Bronchial epithelial cell (primary cell): ENCODE results near the gene ZNF358. TPM values are rescaled to one million over a fixed set of nuclear protein-coding genes. Genes with fewer than 3 reads are reported as not detected.
A peak's percentile ranks its signal among the peaks of the same experiment; 100 is the strongest.

ENCODE experiments used
- DNase-seq: peaks from one replicate; pipeline ENCODE4 v3.0.0-alpha.2; 2010; ENCODE audit warnings: low read depth
- FAIRE-seq: peaks from 2 replicates; lab custom pipeline; 2011; peaks lifted over from hg19 to GRCh38; lab: Jason Lieb, UNC
- H3K27me3 ChIP-seq: 2 replicates; pipeline ENCODE4 v1.5.1; 2011; ENCODE audit warnings: low read length; ENCODE audit not compliant: control insufficient read depth, insufficient read depth
- H3K36me3 ChIP-seq: 2 replicates; pipeline ENCODE4 v1.5.1; 2011; ENCODE audit warnings: low read length; ENCODE audit not compliant: control insufficient read depth, insufficient read depth
- H3K4me3 ChIP-seq: 2 replicates; pipeline ENCODE4 v1.5.1; 2011; ENCODE audit warnings: mild to moderate bottlenecking, low read depth, low read length, control low read depth
- total RNA-seq: library from RNA; depleted of rRNA; stranded (reverse); fragments of >200 nt; gene quantifications from 2 replicates; pipeline ENCODE4 v1.2.1, GENCODE V29; 2014
- TF ChIP-seq, protein P1 (sequence below): IDR thresholded peaks from 2 replicates; pipeline ENCODE4 v1.5.1; 2011; ENCODE audit warnings: mild to moderate bottlenecking, moderate library complexity, low read length, control low read depth, inconsistent platforms; ENCODE audit not compliant: insufficient read depth, severe bottlenecking

Gene ZNF358
- total RNA-seq, 1 donor from 2014 or later = 3.9 TPM

DNA sequence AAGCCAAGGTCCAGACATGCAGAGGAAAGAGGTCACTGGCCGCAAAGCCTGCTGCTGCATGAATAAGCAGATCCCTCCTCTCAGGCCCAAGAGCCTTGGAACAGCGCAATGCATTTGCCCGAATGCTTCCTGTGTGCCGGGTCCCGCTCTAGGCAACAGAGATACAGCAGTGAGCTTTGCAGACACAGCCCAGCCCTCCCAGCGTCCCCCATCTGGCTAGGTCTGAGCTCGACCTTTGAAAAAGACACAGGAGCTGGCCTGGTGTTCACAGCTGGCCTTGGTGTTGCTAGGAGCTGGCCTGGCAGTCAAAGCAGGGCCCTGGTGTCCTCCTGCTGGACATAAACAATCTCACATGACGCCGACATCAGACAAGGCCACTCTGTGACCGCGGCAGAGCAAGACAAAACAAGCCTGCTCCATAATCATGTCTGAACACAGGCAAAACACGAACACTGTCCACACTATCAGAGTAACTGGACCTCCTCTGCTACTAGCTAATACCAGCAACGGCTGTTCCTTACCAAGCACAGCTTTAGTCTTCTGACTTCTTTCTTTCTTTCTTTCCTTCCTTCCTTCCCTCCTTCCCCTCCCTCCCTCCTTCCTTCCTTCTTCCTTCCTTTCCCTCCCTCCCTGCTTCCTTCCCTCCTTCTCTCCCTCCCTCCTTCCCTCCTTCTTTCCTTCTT, 21.3 kb upstream of the ZNF358 start:
- H3K4me3 ChIP-seq = no peak overlapping the region
- H3K27me3 ChIP-seq = no peaks in the 10 kb centered on the region
- TF ChIP-seq, protein P1, sequence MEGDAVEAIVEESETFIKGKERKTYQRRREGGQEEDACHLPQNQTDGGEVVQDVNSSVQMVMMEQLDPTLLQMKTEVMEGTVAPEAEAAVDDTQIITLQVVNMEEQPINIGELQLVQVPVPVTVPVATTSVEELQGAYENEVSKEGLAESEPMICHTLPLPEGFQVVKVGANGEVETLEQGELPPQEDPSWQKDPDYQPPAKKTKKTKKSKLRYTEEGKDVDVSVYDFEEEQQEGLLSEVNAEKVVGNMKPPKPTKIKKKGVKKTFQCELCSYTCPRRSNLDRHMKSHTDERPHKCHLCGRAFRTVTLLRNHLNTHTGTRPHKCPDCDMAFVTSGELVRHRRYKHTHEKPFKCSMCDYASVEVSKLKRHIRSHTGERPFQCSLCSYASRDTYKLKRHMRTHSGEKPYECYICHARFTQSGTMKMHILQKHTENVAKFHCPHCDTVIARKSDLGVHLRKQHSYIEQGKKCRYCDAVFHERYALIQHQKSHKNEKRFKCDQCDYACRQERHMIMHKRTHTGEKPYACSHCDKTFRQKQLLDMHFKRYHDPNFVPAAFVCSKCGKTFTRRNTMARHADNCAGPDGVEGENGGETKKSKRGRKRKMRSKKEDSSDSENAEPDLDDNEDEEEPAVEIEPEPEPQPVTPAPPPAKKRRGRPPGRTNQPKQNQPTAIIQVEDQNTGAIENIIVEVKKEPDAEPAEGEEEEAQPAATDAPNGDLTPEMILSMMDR = peak; percentile 10
- H3K36me3 ChIP-seq = no peaks in the 10 kb centered on the region
- FAIRE-seq (peak; percentile 96), DNase-seq (peak; percentile 89)

DNA sequence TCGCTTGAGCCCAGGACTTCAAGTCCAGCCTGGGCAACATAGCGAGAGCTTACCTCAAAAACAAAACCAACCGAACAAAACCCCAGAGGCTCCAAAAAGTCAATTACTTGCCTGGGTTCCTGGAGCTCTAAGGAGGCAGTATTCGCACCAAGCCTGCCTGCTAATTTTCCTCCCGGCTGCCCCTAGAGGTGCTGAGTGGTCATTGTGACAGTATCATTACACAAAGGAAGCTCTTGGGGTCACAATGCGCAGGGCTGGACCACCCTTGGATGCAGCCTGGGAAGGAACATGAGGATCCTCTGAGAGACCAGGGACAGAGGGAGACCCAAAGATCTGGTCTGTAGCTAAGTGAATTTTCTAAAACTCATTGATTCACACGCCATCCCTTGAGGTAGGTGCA, 18.6 kb upstream of the ZNF358 start:
- Histone ChIP-seq H3K4me3 (no peak overlapping the region), H3K27me3 (peaks cover 1% of the 10 kb centered on the region), H3K36me3 (no peaks in the 10 kb centered on the region)
- TF ChIP-seq, protein P1 = peak; percentile 41
- no peak for FAIRE-seq
- no peak for DNase-seq

DNA sequence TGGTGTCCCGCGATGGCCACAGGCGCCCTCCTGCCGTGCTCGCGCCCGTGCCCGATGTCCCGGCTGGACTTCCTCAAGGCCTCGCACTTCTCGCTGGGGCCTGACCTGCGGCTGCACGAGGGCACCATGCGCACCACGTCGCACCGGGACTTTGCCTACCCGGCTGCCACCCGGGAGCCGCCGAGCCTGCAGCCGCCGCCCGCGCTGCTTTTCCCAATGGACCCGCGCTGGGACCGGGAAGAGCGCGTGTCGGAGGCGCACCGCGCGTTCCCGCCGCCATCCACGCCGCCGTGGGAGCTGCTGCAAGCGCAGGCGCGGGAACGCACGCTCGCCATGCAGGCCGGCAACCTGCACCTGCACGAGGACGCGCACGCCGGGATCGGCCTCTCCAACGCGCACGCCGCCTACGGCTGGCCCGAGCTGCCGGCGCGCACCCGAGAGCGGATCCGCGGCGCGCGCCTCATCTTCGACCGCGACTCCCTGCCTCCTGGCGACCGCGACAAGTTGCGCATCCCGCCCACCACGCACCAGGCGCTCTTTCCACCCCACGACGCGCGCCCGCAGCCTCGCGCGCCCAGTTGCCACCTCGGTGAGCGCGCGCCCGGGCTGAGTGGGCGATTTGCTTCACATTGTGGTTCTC, 15.0 kb upstream of the ZNF358 start:
- FAIRE-seq = no peak
- Histone ChIP-seq H3K36me3 (no peaks in the 10 kb centered on the region), H3K27me3 (peaks cover 3% of the 10 kb centered on the region), H3K4me3 (peak overlapping the region; percentile 40)
- DNase-seq = no peak
- TF ChIP-seq, protein P1 = no peak

DNA sequence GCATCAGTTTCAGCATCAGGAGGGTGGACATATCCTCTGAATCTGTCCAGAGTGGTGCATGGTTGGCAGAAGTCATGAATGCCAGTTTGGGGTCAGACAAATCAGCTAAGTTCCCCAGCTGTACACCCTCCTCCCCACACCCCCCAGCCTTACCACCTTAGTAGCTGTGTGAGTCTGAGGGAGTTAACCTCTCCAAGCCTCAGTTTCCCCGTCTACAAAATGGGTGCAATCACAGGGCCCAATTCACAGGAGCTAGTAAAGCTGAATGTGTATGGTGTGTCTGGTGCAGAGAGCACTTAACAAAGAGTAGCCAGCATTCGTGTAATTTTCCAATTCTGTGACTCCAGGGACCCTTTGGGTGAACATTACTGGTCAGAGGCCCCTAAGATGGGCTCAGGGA, 13.4 kb upstream of the ZNF358 start:
- peak; percentile 32 for FAIRE-seq
- no peaks in the 10 kb centered on the region for H3K36me3 ChIP-seq
- peaks cover 3% of the 10 kb centered on the region for H3K27me3 ChIP-seq
- TF ChIP-seq, protein P1 = no peak
- H3K4me3 ChIP-seq = no peak overlapping the region
- no peak for DNase-seq

DNA sequence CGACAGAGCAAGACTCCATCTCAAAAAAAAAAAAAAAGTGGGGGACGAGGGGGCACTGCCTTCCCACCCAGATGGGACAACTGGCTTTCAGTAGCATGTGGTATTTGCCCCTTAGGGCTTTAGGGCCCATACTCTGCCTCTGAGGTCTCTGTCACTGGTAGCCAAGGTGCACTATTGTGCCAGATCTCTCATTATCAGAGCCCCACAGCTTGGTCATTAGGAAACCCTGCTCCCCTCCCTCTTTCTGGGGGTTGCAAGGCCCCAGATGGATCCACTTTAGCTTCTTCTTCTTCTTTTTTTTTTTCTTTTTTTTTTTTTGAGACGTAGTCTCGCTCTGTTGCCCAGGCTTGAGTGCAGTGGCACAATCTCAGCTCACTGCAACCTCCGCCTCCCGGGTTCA, 11.2 kb upstream of the ZNF358 start:
- no peak overlapping the region for H3K4me3 ChIP-seq
- TF ChIP-seq, protein P1 = no peak
- DNase-seq (no peak), FAIRE-seq (no peak)
- no peaks in the 10 kb centered on the region for H3K36me3 ChIP-seq
- peaks cover 2% of the 10 kb centered on the region for H3K27me3 ChIP-seq
